Pulmonary artery endothelial cell (primary cell): ENCODE results near the gene PACSIN1. TPM values are rescaled to one million over a fixed set of nuclear protein-coding genes. Genes with fewer than 3 reads are reported as not detected.
A peak's percentile ranks its signal among the peaks of the same experiment; 100 is the strongest.

Source experiments
- DNase-seq: peaks from one replicate; pipeline ENCODE4 v3.0.0-alpha.2; 2011; ENCODE audit warnings: low read depth, low spot score
- total RNA-seq: library from RNA; depleted of rRNA; stranded (reverse); fragments of >200 nt; gene quantifications from 2 replicates; pipeline ENCODE4 v1.2.3, GENCODE V29; 2014

PACSIN1 gene
- total RNA-seq, 1 donor from 2014 or later, result not detected

DNA sequence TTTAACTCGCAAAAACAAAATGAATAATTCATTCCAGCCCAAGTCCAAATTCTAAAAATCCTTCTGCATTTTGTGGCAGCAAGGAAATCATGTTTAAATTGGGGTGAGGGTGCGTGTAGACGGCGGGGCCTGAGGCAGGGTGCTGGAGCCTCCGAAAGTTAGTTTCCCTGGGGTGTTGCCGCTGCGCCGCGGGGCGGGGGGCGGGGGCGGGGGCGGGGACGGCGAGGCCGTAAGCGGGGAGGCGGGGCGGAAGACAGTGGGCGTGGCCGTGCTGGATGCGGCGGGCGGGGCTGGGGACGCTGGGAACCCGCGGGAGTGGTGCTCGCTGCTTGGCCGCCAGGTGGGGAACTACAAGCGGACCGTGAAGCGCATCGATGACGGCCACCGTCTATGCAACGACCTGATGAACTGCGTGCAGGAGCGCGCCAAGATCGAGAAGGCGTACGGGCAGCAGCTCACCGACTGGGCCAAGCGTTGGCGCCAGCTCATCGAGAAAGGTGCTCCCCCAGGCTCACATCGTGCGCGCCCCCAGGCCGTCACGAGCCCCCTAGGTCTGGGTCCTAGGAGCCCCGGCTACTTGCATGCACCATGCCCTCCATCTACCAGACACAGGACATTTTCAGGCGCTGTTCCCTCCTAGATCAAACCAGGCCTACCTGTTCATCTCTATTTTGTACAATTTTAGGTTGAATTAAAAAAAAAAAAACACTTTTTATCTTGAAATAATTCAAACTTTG, 61.3 kb downstream of the PACSIN1 start:
- DNase-seq, result peak; percentile 69

DNA sequence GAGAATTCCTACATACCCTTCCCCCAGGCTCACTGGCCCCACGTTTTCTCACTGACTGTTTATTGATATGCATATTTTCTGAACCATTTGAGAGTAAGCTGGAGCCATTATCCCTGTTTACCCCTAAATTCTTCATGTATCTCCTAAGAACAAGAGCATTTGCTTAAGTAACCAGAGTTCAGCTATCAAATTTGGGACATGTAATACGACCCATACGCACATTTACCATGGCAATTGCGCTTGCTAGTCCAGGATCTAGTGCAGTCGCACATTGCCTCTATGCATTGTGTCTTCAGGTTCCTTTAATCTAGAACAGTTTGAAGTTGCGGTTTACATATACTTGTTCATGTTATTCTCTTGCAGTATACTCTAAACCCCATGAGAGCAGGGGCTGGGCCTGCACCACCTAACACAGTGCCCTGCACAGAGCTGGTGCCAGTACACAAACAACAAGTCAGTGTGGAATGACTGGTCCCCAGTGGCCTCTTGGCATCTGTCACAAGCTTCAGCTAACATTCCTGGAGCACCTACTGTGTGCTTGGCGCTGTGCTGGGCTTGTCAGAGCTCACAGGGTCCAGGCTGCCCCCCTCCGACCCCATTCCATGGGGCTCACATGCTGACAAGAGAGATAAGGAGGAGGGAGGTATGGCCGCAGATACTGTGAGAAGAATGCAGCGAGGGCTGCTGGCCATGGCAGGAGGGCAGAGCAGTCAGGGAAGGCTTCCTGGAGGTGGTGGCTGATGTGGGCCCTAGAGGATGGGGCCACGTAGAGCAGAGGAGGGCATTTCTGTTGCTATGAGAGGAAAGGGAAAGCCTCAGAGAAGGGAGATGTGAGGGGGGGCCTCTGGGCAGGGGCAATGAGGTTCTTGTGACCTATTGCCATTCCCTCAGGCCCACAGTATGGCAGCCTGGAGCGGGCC, 62.1 kb downstream of the PACSIN1 start:
- no peak for DNase-seq

DNA sequence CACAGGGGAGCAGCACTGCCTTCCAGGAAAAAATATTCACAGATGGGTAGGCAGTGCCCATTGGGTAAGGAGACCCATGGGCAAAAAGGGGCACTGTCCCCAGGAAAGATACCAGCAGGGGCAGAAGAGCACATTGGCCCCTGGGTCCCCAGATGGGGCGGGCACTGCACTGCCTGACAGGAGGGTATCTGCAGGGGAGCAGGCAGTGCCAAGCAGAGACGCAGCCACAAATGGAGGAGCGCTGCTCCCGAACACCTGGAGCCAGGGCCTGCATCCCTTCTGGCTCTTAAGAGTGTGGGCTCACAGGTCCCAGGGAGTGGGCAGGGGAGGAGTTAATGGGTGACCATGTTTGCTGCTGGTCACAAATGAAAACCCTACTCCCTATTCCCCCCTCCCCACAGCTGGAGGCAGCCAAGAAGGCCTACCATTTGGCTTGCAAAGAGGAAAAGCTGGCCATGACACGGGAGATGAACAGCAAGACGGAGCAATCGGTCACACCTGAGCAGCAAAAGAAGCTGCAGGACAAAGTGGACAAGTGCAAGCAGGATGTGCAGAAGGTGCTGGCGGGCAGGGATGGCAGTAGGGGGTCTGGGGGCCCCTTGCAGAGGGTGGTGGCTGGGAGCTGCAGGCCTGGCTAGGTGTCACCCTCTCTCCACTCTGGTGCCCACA, 63.3 kb downstream of the PACSIN1 start:
- DNase-seq, result no peak

- DNase-seq, result no peak
These were observed 63.9 kb downstream of the PACSIN1 start for GRCh38 chr6:34529665-34530327.

DNA sequence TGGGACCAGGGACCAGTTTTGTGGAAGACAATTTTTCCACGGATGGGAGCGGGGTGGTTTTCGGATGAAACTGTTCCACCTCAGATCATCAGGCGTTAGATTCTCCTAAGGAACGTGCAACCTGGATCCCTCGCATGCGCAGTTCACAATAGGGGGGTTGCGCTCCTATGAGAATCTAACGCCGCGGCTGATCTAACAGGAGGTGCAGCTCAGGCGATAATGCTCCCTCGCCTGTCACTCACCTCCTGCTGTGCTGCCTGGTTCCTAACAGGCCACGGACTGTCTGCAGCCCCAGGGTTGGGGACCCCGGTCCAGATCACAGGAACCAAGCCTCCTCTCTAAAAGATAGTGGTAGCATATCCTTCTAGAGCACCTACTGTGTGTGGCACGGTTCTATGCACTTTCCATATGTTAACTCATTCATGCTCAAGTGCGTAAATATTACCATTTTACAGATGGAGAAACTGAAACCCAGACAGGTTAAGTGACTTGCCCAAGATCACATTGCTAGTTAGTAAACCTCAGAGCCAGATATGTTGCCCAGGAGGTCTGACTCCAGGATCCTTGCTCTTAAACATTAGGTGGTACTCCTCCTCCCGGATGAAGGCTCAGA, 65.0 kb downstream of the PACSIN1 start:
- DNase-seq, result no peak

- no peak for DNase-seq
These were observed 65.8 kb downstream of the PACSIN1 start for GRCh38 chr6:34531580-34532201.

DNA sequence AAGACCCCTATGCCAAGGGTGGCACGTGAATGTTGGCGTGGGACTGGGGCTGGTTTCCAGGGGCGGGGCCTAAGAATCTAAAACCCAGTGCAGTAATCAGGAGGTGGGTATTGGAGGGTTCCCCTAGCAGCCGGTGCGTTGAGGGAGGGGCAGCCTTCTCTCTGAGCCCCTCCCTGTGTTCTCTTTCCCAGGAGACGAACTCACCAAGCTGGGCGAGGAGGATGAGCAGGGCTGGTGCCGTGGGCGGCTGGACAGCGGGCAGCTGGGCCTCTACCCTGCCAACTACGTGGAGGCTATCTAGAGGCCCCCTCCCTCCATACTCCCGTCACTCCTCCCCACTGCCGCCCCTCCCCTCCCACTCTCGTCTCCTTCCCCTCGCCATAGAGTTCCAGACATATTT, 66.4 kb downstream of the PACSIN1 start:
- no peak for DNase-seq

GRCh38 chr6:34534146-34534545, 68.3 kb downstream of the PACSIN1 start:
- DNase-seq, result no peak

- no peak for DNase-seq
These were observed 68.8 kb downstream of the PACSIN1 start for GRCh38 chr6:34534656-34535055.

DNA sequence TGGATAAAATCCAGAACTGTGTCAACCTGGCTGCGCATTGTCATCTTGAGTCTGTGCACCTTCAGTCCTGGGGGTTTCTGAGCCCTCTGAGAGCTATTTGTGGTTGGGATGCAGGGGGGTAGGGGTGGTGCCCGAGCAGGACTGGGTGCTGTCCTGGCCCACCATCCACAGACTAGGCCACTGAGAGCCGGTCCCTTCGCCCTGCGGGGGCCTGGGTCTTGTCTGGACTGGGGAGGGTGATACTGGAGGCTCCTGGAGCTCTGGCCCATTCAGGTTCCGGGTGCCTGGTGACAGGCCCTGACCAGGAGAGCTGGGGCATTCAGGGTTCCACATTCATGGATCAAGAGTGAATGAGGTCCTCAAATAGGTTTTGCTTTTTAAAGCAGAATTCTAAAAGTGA, 69.3 kb downstream of the PACSIN1 start:
- DNase-seq, result no peak

DNA sequence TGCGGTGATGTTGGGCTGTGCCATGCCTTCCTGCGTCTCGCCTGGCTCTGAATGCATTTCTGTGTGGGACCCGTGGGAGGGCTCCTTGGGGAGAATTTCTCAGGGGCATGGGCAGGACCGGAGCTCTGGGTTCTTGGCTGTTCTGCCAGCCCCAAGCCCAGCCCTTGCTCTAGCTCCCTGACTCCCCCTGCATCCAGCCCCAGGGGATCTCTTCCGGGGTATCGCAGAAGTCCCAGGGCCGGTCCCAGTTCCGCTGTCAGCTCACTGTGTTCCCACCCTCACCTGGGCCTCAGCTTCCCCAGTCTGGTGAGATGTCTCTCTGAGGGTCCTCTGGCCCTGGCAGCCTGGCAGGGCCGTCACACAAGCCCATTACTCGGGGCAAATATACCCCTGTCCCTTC, 69.8 kb downstream of the PACSIN1 start:
- DNase-seq, result no peak

DNA sequence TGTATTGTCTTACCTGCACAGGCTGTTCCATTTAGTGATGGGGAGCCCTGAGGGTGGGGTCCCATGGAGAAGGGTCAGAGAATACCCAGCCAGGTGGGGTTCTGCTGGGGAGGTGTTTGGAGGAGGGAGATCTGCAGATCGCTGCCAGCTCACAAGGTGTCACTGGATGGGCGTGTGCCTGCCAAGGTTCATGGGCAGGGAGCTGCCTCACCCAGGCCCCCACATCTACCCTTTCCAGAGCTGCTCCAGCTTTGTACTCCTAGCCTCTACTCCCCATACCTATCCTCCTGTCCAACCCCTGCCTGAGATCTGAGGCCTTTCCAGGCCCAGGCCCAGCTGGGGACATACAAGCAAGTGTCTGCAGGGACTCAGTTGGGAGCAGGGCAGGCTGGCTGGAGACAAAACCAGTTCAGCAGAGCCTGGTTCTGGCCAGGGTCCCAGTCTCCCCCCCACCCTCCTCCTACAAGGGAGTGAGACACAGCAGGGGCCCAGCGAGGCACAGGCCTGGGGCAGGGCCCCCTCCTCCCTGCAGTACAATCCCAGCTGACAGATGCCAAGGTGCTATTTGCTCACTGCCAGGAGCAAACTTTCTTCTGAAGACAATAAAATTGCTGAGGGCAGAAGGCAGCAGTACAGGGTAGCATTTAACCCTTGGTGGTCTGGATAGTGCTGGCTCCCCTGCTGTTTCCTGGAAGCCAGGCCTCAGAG, 70.5 kb downstream of the PACSIN1 start:
- DNase-seq, result no peak

DNA sequence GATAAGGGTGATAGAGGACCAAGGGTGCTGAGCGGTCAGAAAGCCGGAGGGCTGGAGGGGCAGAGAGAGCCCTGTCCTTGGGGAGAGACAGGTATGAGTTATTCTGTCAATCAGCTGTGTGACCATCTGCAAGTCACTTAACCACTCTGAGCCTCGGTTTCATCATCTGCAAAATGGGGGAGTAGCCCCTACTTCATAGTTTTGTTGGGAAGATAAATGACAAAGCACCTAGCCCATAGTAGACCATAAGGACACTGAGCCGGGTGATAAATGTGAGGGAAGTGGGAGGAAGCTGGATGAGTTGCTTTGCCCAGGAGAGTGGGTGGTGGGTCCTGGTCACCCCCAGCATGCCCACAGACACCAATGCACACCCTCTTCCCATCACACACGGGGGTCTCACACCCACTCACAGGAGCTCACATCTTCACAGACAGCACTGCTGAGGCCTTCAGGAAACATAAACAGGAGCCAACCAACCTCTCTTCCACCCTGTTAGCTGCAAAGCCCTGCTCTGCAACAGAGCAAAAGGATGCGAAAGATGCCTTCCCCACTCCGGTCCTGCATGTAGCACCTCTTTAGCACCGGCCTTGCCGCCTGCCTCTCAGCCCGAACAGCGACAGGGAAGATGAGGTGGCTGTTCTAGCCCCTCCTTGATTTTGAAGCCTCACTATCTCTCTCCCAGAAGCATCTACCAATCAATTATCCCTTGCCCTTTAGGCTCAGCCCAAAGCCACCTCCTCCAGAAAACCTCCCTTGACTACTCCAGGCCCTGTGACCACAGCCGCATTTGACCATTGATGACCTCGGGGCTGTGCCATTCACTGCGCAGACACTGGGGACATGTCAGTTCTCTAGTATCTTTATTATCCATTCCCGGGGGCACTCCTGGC, 71.3 kb downstream of the PACSIN1 start:
- no peak for DNase-seq

GRCh38 chr6:34537922-34538550, 72.2 kb downstream of the PACSIN1 start:
- no peak for DNase-seq

GRCh38 chr6:34538581-34538980, 72.7 kb downstream of the PACSIN1 start:
- DNase-seq, result no peak

DNA sequence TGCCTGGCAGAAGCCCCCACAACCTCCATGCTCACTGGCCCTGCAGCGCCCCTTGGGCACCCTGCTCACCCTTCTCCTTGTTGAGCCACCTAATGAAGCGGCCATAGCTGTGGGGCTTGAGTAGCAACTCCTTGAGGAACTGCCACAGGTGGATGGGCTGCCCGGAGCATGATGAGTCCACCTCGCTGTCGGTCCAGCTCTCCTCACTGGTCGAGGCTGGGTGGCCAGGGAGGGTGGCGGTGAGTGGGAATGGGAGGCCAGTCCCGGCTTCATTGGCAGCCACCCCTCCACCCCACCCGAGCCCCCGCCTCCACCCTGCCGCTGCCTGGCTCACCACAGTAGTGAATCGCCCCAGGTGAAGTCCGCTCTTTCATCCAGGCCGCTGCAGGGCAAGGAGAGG, 73.3 kb downstream of the PACSIN1 start:
- DNase-seq, result no peak

DNA sequence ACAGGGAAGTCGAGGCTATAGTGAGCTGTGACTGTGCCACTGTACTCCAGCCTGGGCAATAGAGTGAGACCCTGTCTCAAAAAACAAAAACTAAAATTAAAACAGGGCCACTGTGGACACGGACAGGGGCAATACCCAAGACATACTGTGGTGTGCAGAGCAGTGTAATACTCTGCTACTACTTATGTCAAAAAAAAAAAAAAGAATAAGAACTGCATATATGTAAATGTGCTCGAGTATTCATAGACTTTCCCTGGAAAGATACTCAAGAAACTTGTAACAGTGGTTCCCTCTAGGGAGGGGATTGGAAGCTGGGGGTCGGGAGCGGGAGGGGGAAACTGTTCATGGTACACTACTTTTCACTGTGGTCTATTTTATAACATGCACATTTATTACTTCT, 74.3 kb downstream of the PACSIN1 start:
- no peak for DNase-seq

GRCh38 chr6:34540841-34541240, 75.0 kb downstream of the PACSIN1 start:
- DNase-seq, result no peak

- no peak for DNase-seq
These were observed 77.5 kb downstream of the PACSIN1 start for GRCh38 chr6:34543421-34543820.
